Colonic mucosa (tissue), 4 donors: ENCODE data around the gene ANKRD17. TPM values are rescaled to one million over a fixed set of nuclear protein-coding genes. Genes with fewer than 3 reads are reported as not detected.
"Not testable (repeated sequence)": the region's sequence is repeated elsewhere in the genome, so short reads cannot be mapped to it uniquely, and the experiment has no call there.

Source experiments
- DNase-seq: peaks from one replicate; pipeline ENCODE4 v3.0.0-alpha.2; 2020
- H3K27ac ChIP-seq: fragments of 200-600 bp; one replicate; pipeline ENCODE4 v1.8.0; 2021
- H3K27me3 ChIP-seq: fragments of 200-600 bp; one replicate; pipeline ENCODE4 v1.8.0; 2021
- H3K36me3 ChIP-seq: fragments of 200-600 bp; one replicate; pipeline ENCODE4 v1.8.0; 2021
- H3K4me1 ChIP-seq: fragments of 200-600 bp; one replicate; pipeline ENCODE4 v1.8.0; 2021; ENCODE audit warnings: mild to moderate bottlenecking
- H3K4me3 ChIP-seq: fragments of 200-600 bp; one replicate; pipeline ENCODE4 v1.8.0; 2021
- H3K9ac ChIP-seq, 2 donors: one replicate each; pipeline ENCODE4 v1.7.0; 2013; ENCODE audit warnings: control low read depth in 2 of 2, low read depth in 2 of 2, low read length in 2 of 2
- H3K9me3 ChIP-seq: fragments of 200-600 bp; one replicate; pipeline ENCODE4 v1.8.0; 2021
- CTCF ChIP-seq: fragments of 200-600 bp; IDR thresholded peaks from one replicate; pipeline ENCODE4 v1.8.0; 2022; ENCODE audit warnings: antibody characterized with exemption, mild to moderate bottlenecking
- intact Hi-C: fragments of 100-400 bp; cut with DNase I; formaldehyde crosslinking; loops from one replicate; pipeline ENCODE4 v1.14.1; 2022
- total RNA-seq, 2 donors: library from RNA; stranded (reverse); fragmentation: NEBNext Ultra II Directional in 1 of 2; extraction: Animal tissue kit (Norgen Biotek cat#: 25700) in 1 of 2; gene quantifications; one replicate each; pipeline ENCODE4 v1.2.1, GENCODE V29; 2021
- donor health status: healthy.
- donor health status: DM: no; HTN: no; CAD: no.
- donor health status: DM: no; HTN: no; CAD: no.

Gene ANKRD17
- total RNA-seq, 2 donors from 2014 or later = 51.5 to 59.2 TPM

- no peak overlapping the region for H3K9ac ChIP-seq
- no peak for DNase-seq
- no peaks in the 10 kb centered on the region for H3K27me3 ChIP-seq
These were observed 26.8 kb downstream of the ANKRD17 start for GRCh38 chr4:73231518-73232487.

GRCh38 chr4:73230865-73231517, 27.6 kb downstream of the ANKRD17 start:
- H3K4me3 ChIP-seq = no peak overlapping the region
- H3K4me1 ChIP-seq = no peaks in the 10 kb centered on the region
- no peak overlapping the region for H3K9ac ChIP-seq
- H3K9me3 ChIP-seq = no peaks in the 10 kb centered on the region
- no peaks in the 10 kb centered on the region for H3K27me3 ChIP-seq
- H3K27ac ChIP-seq = no peak overlapping the region
- H3K36me3 ChIP-seq = no peaks in the 10 kb centered on the region
- TF ChIP-seq CTCF = no peak
- no peak for DNase-seq
- intact Hi-C loops = no loop called here

More at GRCh38 chr4:73231518-73232487, 26.8 kb downstream of the ANKRD17 start:
- Histone ChIP-seq H3K27ac (no peak overlapping the region), H3K4me1 (no peaks in the 10 kb centered on the region), H3K9me3 (no peaks in the 10 kb centered on the region), H3K4me3 (no peak overlapping the region), H3K36me3 (no peaks in the 10 kb centered on the region)
- TF ChIP-seq CTCF = no peak
- intact Hi-C loops = no loop called here

GRCh38 chr4:73228800-73229199, 29.8 kb downstream of the ANKRD17 start:
- intact Hi-C loops, DNase-seq, H3K9ac ChIP-seq, H3K4me1 ChIP-seq, H3K4me3 ChIP-seq, H3K36me3 ChIP-seq, H3K9me3 ChIP-seq, H3K27me3 ChIP-seq, H3K27ac ChIP-seq: not testable (repeated sequence)

- Histone ChIP-seq H3K4me1 (no peaks in the 10 kb centered on the region), H3K27me3 (no peaks in the 10 kb centered on the region), H3K36me3 (no peaks in the 10 kb centered on the region), H3K9me3 (no peaks in the 10 kb centered on the region), H3K9ac (no peak overlapping the region), H3K27ac (no peak overlapping the region), H3K4me3 (no peak overlapping the region)
- TF ChIP-seq CTCF = no peak
- DNase-seq = no peak
- intact Hi-C loops = no loop called here
These were observed 33.7 kb downstream of the ANKRD17 start for GRCh38 chr4:73224886-73225285.

- no peak for DNase-seq
- H3K36me3 ChIP-seq = no peaks in the 10 kb centered on the region
- H3K4me3 ChIP-seq = no peak overlapping the region
- no peak overlapping the region for H3K27ac ChIP-seq
- H3K9ac ChIP-seq = no peak overlapping the region
- H3K27me3 ChIP-seq = no peaks in the 10 kb centered on the region
- intact Hi-C loops = no loop called here
- H3K9me3 ChIP-seq = no peaks in the 10 kb centered on the region
- no peaks in the 10 kb centered on the region for H3K4me1 ChIP-seq
- no peak for TF ChIP-seq CTCF
These were observed 35.3 kb downstream of the ANKRD17 start for GRCh38 chr4:73223258-73223650.
